SU-DHL-6 (cell line): ENCODE data around the gene ZCCHC4.

ENCODE experiments used
- H2AFZ ChIP-seq: fragments of 200-600 bp; sonication (generic); 2 replicates; pipeline ENCODE4 v1.6.1; 2014; ENCODE audit warnings: low read depth, mild to moderate bottlenecking, moderate library complexity, mixed read lengths, antibody characterized with exemption, low read length; ENCODE audit not compliant: severe bottlenecking
- H3F3A ChIP-seq: fragments of 200-600 bp; shearing (Covaris generic); 2 replicates; pipeline ENCODE4 v1.6.0; 2016; ENCODE audit warnings: antibody characterized with exemption, mild to moderate bottlenecking; ENCODE audit not compliant: insufficient read depth
- H3K27ac ChIP-seq: fragments of 200-600 bp; sonication (generic); 2 replicates; pipeline ENCODE4 v1.5.1; 2016; ENCODE audit warnings: low read depth, mild to moderate bottlenecking, low read length, moderate library complexity, mixed read lengths
- H3K27me3 ChIP-seq: fragments of 200-600 bp; sonication (generic), shearing (Covaris generic); 2 replicates; pipeline ENCODE4 v1.6.0; 2014; ENCODE audit warnings: mild to moderate bottlenecking, low read length
- H3K36me3 ChIP-seq: fragments of 200-600 bp; sonication (generic); 2 replicates; pipeline ENCODE4 v1.6.1; 2014; ENCODE audit warnings: mild to moderate bottlenecking, low read length, mixed read lengths
- H3K4me2 ChIP-seq: fragments of 300-600, 200-600 bp; shearing (Covaris generic), sonication (generic); 2 replicates; pipeline ENCODE4 v1.6.0; 2014; ENCODE audit warnings: low read length, low read depth, mild to moderate bottlenecking; ENCODE audit not compliant: poor library complexity, severe bottlenecking
- H3K4me3 ChIP-seq: fragments of 200-600 bp; sonication (generic); 2 replicates; pipeline ENCODE4 v1.5.1; 2014; ENCODE audit warnings: antibody characterized with exemption, low read length, mild to moderate bottlenecking, mixed read lengths; ENCODE audit not compliant: insufficient read depth, poor library complexity, severe bottlenecking
- H3K79me2 ChIP-seq: fragments of 200-600 bp; sonication (generic); 2 replicates; pipeline ENCODE4 v1.6.1; 2014; ENCODE audit warnings: mild to moderate bottlenecking, low read length, moderate library complexity; ENCODE audit not compliant: insufficient read depth
- H3K9ac ChIP-seq: fragments of 200-600 bp; sonication (generic); 2 replicates; pipeline ENCODE4 v1.7.0; 2014; ENCODE audit warnings: mild to moderate bottlenecking, low read length
- H3K9me2 ChIP-seq: fragments of 200-600 bp; sonication (generic); replicated peaks from 2 replicates; pipeline ENCODE4 v1.6.1; 2014; ENCODE audit warnings: low read length; ENCODE audit not compliant: insufficient read depth
- H3K9me3 ChIP-seq: fragments of 200-600 bp; sonication (generic); 2 replicates; pipeline ENCODE4 v1.6.1; 2014; ENCODE audit warnings: low read length, mixed read lengths; ENCODE audit not compliant: insufficient read depth
- H4K20me1 ChIP-seq: fragments of 200-600 bp; sonication (generic); 2 replicates; pipeline ENCODE4 v1.6.1; 2014; ENCODE audit warnings: low read depth, mild to moderate bottlenecking, antibody characterized with exemption, low read length, moderate library complexity, mixed read lengths
- EZH2phosphoT487 ChIP-seq: fragments of 200-600 bp; sonication (generic), shearing (Covaris generic); conservative IDR thresholded peaks from 2 replicates; pipeline ENCODE4 v1.6.1; 2018; ENCODE audit warnings: mild to moderate bottlenecking, antibody characterized with exemption, low read length, moderate library complexity, mixed read lengths
- TF ChIP-seq, protein P1 (sequence below): fragments of 200-600 bp; sonication (generic); IDR thresholded peaks from one replicate; pipeline ENCODE4 v1.5.1; 2017; ENCODE audit warnings: antibody characterized with exemption, mild to moderate bottlenecking, low read length, moderate library complexity; ENCODE audit not compliant: insufficient read depth, poor library complexity, severe bottlenecking

ZCCHC4 gene

DNA sequence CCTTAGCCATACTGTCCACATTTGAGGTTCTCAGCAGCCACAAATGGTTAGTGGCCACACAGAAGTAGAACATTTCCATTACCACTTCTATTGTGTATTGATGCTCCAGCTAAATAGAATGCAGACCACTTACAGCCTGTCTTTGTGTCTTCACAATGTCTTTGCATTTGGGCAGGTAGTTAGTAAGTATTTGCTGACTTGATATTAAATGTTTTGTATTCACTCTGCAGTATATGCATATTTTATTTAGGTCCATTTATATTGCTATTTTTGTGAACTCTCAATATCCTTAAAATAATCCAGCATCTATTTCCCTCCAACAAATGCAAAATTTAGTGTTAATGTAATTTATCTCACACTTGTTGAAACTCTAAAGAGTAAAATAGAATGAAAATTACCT is 91.1 kb downstream of the ZCCHC4 start:
- Histone ChIP-seq H3K9me2 (no peaks in the 10 kb centered on the region), H3K27me3 (no peaks in the 10 kb centered on the region), H3K4me2 (no peak overlapping the region), H3K4me3 (no peak overlapping the region), H3K27ac (no peak overlapping the region), H4K20me1 (no peaks in the 10 kb centered on the region), H3K9me3 (no peaks in the 10 kb centered on the region), H3K79me2 (no peaks in the 10 kb centered on the region), H3K9ac (no peak overlapping the region), H3F3A (no peaks in the 10 kb centered on the region), H3K36me3 (peaks cover 54% of the 10 kb centered on the region; the same call in 1 of the 2 replicates), H2AFZ (no peak overlapping the region)
- no peak for TF ChIP-seq EZH2phosphoT487
- TF ChIP-seq, protein P1, sequence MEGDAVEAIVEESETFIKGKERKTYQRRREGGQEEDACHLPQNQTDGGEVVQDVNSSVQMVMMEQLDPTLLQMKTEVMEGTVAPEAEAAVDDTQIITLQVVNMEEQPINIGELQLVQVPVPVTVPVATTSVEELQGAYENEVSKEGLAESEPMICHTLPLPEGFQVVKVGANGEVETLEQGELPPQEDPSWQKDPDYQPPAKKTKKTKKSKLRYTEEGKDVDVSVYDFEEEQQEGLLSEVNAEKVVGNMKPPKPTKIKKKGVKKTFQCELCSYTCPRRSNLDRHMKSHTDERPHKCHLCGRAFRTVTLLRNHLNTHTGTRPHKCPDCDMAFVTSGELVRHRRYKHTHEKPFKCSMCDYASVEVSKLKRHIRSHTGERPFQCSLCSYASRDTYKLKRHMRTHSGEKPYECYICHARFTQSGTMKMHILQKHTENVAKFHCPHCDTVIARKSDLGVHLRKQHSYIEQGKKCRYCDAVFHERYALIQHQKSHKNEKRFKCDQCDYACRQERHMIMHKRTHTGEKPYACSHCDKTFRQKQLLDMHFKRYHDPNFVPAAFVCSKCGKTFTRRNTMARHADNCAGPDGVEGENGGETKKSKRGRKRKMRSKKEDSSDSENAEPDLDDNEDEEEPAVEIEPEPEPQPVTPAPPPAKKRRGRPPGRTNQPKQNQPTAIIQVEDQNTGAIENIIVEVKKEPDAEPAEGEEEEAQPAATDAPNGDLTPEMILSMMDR, result no peak

GRCh38 chr4:25405453-25405852 is 92.9 kb downstream of the ZCCHC4 start:
- no peak overlapping the region for H2AFZ ChIP-seq
- H3K36me3 ChIP-seq, result peaks cover 62% of the 10 kb centered on the region
- no peaks in the 10 kb centered on the region for H3K9me3 ChIP-seq
- no peak overlapping the region for H3K4me3 ChIP-seq
- H3K27me3 ChIP-seq, result no peaks in the 10 kb centered on the region
- no peak overlapping the region for H3K9ac ChIP-seq
- no peaks in the 10 kb centered on the region for H3K79me2 ChIP-seq
- no peaks in the 10 kb centered on the region for H3K9me2 ChIP-seq
- no peaks in the 10 kb centered on the region for H4K20me1 ChIP-seq
- H3K27ac ChIP-seq, result no peak overlapping the region
- H3K4me2 ChIP-seq, result no peak overlapping the region
- TF ChIP-seq, protein P1, result no peak
- TF ChIP-seq EZH2phosphoT487, result no peak
- H3F3A ChIP-seq, result no peaks in the 10 kb centered on the region

DNA sequence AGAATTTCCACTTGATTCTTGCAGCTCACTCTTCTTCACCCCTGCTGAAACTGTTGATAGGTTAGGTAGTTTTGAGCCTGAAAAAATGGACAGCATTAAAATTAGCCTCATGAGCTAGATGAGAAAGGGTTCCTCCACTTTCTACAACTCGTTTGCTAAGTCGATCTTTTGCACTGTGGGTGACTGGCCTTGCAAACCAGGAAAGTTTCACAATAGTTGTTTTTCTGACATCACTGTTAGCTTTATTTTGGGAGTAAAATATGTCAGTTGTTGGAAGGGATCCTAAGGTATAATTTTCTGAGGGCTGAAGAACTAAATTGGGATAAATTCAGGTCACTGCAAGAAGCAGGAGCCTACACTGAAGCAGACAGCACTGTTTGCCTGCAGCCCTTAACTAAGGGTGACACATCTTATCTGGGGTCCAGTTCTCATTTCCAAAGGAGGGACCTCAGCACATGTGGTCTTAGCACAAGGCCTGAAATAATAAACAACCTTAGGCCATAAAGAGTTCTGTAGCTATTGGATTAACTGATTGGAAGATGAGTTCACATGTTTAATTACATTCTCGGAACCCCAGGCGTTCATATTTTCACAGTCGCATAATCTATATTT is 93.6 kb downstream of the ZCCHC4 start:
- Histone ChIP-seq H3K9me3 (no peaks in the 10 kb centered on the region), H3K9ac (no peak overlapping the region), H3K9me2 (no peaks in the 10 kb centered on the region), H4K20me1 (no peaks in the 10 kb centered on the region), H3F3A (no peaks in the 10 kb centered on the region), H3K4me2 (no peak overlapping the region), H3K4me3 (no peak overlapping the region), H3K79me2 (no peaks in the 10 kb centered on the region), H2AFZ (no peak overlapping the region), H3K36me3 (peaks cover 66% of the 10 kb centered on the region), H3K27ac (no peak overlapping the region), H3K27me3 (no peaks in the 10 kb centered on the region)
- TF ChIP-seq, protein P1, result no peak
- TF ChIP-seq EZH2phosphoT487, result no peak
